ENCODE data around the gene AGBL1.
"Not testable (repeated sequence)": the region's sequence is repeated elsewhere in the genome, so short reads cannot be mapped to it uniquely, and the experiment has no call there.

Gene AGBL1

GRCh38 chr15:86964271-86964670 lies 884.6 kb downstream of the AGBL1 start:
- no peaks in the 10 kb centered on the region for H3K27me3 Mint-ChIP-seq
- H3K27ac Mint-ChIP-seq = no peak overlapping the region
- no peaks in the 10 kb centered on the region for H3K4me1 Mint-ChIP-seq (ENCODE audit: low read depth in 2 of 2)
- no peaks in the 10 kb centered on the region for H3K36me3 Mint-ChIP-seq (ENCODE audit: insufficient read depth)
- no peak overlapping the region for H3K4me3 Mint-ChIP-seq
- DNase-seq (no peak), ATAC-seq (replicated peaks) (no peak)
- H3K9me3 Mint-ChIP-seq = no peaks in the 10 kb centered on the region

DNA sequence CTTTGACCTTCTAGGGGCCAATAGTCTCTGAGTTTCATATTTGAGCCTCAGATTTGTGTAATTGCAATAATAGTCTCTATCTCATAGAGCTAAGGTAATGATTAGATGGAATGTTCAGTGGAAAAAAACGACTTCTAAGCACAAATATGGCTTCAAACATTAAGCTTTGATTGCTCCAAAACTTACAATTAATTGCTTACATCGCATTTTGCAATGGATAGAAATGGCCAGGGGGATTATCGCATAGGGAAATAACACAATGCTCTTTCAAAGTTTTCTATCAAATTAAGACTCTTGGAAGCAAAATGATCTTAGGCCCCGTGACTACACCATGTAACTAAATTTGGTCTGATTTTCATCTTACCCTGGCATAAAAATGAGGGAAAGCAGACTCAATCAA lies 888.6 kb downstream of the AGBL1 start:
- Mint-ChIP-seq H3K4me3 (no peak overlapping the region), H3K9me3 (no peaks in the 10 kb centered on the region), H3K27me3 (no peaks in the 10 kb centered on the region), H3K36me3 (ENCODE audit: insufficient read depth) (no peaks in the 10 kb centered on the region), H3K4me1 (ENCODE audit: low read depth in 2 of 2) (no peaks in the 10 kb centered on the region), H3K27ac (no peak overlapping the region)
- DNase-seq = no peak
- no peak for ATAC-seq (replicated peaks)

DNA sequence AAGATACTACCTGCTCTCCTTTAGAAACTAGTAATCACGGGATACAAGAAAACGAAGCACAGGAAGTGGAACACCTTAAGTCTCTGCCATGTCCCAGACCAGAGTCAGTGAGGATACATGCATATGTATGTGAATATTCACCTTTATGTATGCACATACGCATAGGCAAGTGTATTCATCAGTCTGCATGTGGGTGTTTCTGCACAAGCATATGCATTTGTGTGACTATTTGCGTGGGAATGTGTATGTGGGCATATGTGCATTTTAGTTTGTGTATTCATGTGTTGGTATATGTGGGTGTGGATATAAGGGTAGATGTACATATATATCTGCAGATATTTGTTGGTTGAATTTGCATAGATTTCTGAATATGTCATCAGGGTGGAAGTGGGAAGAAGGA lies 889.7 kb downstream of the AGBL1 start:
- DNase-seq (no peak), ATAC-seq (replicated peaks) (no peak)
- Mint-ChIP-seq H3K27ac (no peak overlapping the region), H3K27me3 (no peaks in the 10 kb centered on the region), H3K9me3 (no peaks in the 10 kb centered on the region), H3K4me3 (no peak overlapping the region), H3K36me3 (ENCODE audit: insufficient read depth) (no peaks in the 10 kb centered on the region), H3K4me1 (ENCODE audit: low read depth in 2 of 2) (no peaks in the 10 kb centered on the region)

DNA sequence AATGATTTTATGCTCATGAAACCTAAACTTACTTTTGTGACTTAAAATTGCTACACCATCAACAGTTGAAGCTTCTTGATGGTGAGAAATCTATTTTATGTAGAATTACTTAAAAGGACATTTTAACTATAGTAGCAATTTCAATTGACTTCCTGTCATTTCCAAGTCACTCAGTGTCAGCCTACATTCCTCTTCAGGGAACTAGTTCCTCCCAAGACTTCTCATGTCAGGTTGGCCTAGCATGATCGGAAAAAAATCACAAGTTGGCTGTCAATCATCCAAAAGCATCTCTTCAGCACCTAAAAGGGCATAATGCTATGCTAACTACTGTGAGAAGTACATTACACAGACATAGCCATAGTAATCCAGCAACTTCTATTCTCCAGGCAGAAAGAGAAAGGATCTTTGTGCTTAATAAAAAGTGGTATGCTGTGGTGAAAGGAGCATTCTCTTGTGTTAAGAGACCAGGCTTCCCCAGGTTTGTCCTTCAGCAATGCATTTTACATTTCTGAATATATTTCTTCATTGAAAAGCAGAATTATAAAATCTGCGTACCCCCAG lies 893.7 kb downstream of the AGBL1 start:
- H3K9me3 Mint-ChIP-seq = no peaks in the 10 kb centered on the region
- H3K36me3 Mint-ChIP-seq (ENCODE audit: insufficient read depth) = no peaks in the 10 kb centered on the region
- no peaks in the 10 kb centered on the region for H3K27me3 Mint-ChIP-seq
- no peaks in the 10 kb centered on the region for H3K4me1 Mint-ChIP-seq (ENCODE audit: low read depth in 2 of 2)
- DNase-seq (no peak), ATAC-seq (replicated peaks) (no peak)
- H3K4me3 Mint-ChIP-seq = no peak overlapping the region
- no peak overlapping the region for H3K27ac Mint-ChIP-seq

DNA sequence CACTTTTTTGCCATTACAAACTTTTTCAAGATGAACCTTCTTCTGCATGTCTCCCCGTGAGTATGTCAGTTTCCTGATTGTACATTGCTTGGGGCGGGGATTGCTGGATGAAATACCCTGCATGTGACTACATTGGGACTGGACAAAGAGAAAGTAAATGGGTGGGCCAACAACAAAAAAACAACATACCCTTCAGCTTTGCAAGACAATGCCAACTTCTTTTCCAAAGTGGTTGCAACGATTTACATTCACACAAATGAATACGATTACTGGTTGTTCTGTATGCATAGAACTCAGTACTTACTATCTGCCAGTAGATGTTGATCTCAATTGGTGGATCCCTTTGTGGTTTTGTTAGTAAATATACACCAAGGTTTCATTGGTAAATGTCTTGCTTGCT lies 908.4 kb downstream of the AGBL1 start:
- H3K4me1 Mint-ChIP-seq (ENCODE audit: low read depth in 2 of 2) = no peaks in the 10 kb centered on the region
- peaks cover 11 to 32% of the 10 kb centered on the region in 2 donors for H3K27me3 Mint-ChIP-seq
- H3K4me3 Mint-ChIP-seq = no peak overlapping the region
- H3K27ac Mint-ChIP-seq = no peak overlapping the region
- DNase-seq = no peak
- H3K36me3 Mint-ChIP-seq (ENCODE audit: insufficient read depth) = no peaks in the 10 kb centered on the region
- peaks cover 0 to 2% of the 10 kb centered on the region in 2 donors for H3K9me3 Mint-ChIP-seq
- ATAC-seq (replicated peaks) = no peak

DNA sequence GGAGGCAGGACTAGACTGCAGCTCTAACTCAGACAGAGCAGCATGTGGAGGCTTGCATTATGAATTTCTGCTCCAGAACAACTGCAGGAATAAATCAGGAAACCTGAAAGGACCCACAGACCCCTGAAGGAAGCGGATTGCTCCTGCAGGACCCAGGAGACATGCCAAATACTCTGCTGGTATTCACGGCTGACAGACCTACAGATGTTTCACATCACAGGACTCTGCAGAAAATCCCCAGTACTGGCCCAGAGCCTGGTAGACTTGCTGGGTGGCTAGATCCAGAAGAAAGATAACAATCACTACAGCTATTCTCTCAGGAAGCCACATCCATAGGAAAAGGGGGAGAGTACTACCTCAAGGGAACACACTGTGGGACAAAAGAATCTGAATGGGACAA lies 942.1 kb downstream of the AGBL1 start:
- Mint-ChIP-seq H3K9me3 (peaks cover 17 to 29% of the 10 kb centered on the region in 2 donors), H3K27me3 (peaks cover 14 to 25% of the 10 kb centered on the region in 2 donors), H3K4me1 (ENCODE audit: low read depth in 2 of 2) (no peaks in the 10 kb centered on the region), H3K36me3 (ENCODE audit: insufficient read depth) (peaks cover 3% of the 10 kb centered on the region), H3K27ac (no peak overlapping the region), H3K4me3 (no peak overlapping the region)
- DNase-seq (no peak), ATAC-seq (replicated peaks) (no peak)

DNA sequence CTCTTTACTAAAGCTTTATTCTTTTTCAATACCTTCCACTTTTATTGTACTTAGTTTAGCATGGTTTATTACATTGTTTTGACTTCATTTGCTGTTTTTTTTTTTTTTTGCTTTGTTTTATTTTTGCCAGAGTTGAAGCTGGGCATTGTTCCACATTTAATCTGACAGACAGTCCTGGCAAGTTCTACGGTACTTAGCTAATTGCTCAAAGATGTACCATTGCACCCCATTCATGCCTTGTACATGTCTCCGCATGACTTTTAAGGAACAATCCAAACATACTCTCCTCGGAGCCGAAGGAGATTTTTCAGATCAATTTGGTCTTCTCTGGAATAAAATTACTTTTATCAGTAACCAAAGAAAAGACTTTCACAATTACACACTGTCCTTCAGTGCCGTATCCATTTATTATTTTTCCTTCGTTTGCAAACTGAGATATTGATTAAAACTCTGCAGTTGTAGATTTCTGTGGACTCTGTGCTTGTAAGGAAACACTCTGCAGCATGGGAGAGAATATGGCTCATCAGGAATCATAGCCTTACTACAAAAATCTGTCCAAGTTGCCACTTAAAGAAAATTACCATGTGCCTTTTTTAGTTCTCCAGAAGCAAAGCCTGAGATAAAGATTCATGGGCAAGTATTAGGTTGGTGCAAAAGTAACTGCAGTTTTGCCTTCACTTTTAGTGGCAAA lies 952.0 kb downstream of the AGBL1 start:
- DNase-seq (no peak), ATAC-seq (replicated peaks) (no peak)
- no peaks in the 10 kb centered on the region for H3K4me1 Mint-ChIP-seq (ENCODE audit: low read depth in 2 of 2)
- peaks cover 2 to 9% of the 10 kb centered on the region in 2 donors for H3K9me3 Mint-ChIP-seq
- H3K36me3 Mint-ChIP-seq (ENCODE audit: insufficient read depth) = no peaks in the 10 kb centered on the region
- H3K4me3 Mint-ChIP-seq = no peak overlapping the region
- no peak overlapping the region for H3K27ac Mint-ChIP-seq
- H3K27me3 Mint-ChIP-seq = peaks cover 7 to 19% of the 10 kb centered on the region in 2 donors

DNA sequence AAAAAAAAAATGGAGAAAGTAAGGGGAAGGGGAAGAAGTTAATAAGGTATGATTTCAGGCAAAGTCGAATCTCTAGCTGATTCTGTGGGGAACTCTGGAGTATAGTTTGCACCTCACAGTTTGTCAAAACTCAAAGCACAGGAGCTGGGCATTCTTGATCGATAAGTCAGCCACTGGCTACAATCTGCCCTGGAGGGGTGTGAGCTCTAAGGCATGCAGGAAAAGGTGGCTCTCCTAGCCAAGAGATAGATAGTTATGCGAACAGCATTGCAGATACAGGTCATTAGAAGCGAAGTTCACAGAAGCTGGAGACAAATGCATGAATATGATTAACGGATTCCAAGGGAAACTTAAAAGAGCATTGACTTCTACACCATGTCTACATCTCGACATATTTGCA lies 952.6 kb downstream of the AGBL1 start:
- Mint-ChIP-seq H3K9me3 (peaks cover 2 to 3% of the 10 kb centered on the region in 2 donors), H3K36me3 (ENCODE audit: insufficient read depth) (no peaks in the 10 kb centered on the region), H3K27ac (no peak overlapping the region), H3K27me3 (peaks cover 7 to 19% of the 10 kb centered on the region in 2 donors), H3K4me3 (no peak overlapping the region), H3K4me1 (ENCODE audit: low read depth in 2 of 2) (no peaks in the 10 kb centered on the region)
- no peak for DNase-seq
- ATAC-seq (replicated peaks) = no peak

- DNase-seq (no peak), ATAC-seq (replicated peaks) (no peak)
- Mint-ChIP-seq H3K4me1 (ENCODE audit: low read depth in 2 of 2) (no peaks in the 10 kb centered on the region), H3K4me3 (no peak overlapping the region), H3K27me3 (peaks cover 7 to 19% of the 10 kb centered on the region in 2 donors), H3K36me3 (ENCODE audit: insufficient read depth) (no peaks in the 10 kb centered on the region), H3K27ac (no peak overlapping the region), H3K9me3 (peaks cover 0 to 2% of the 10 kb centered on the region in 2 donors)
Observed at GRCh38 chr15:87033056-87033455, 953.4 kb downstream of the AGBL1 start.

DNA sequence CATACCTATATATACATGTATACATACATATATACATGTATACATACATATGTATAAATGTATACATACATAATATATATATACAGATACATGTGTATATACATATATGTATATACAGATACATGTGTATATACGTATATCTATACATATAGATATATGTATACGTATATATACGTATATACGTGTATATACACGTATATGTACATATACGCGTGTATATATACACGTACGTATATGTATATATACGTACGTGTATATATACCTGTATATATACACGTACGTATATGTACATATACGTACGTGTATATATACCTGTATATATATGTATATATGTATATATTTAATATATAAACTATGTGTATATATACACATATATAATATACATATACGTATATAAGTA lies 955.2 kb downstream of the AGBL1 start:
- Mint-ChIP-seq H3K4me3 (no peak overlapping the region), H3K4me1 (ENCODE audit: low read depth in 2 of 2) (no peaks in the 10 kb centered on the region), H3K36me3 (ENCODE audit: insufficient read depth) (no peaks in the 10 kb centered on the region), H3K9me3 (peaks cover 0 to 2% of the 10 kb centered on the region in 2 donors), H3K27ac (no peak overlapping the region), H3K27me3 (peaks cover 7 to 19% of the 10 kb centered on the region in 2 donors)
- no peak for ATAC-seq (replicated peaks)
- no peak for DNase-seq

GRCh38 chr15:87038404-87038803 lies 958.7 kb downstream of the AGBL1 start:
- Mint-ChIP-seq H3K9me3 (peaks cover 0 to 2% of the 10 kb centered on the region in 2 donors), H3K4me3 (no peak overlapping the region), H3K27ac (no peak overlapping the region), H3K36me3 (ENCODE audit: insufficient read depth) (no peaks in the 10 kb centered on the region), H3K4me1 (ENCODE audit: low read depth in 2 of 2) (no peaks in the 10 kb centered on the region), H3K27me3 (peaks cover 7 to 10% of the 10 kb centered on the region in 2 donors)
- no peak for ATAC-seq (replicated peaks)
- DNase-seq = no peak

GRCh38 chr15:87042619-87043018 lies 962.9 kb downstream of the AGBL1 start:
- H3K4me1 Mint-ChIP-seq (ENCODE audit: low read depth in 2 of 2); DNase-seq; H3K27me3 Mint-ChIP-seq; ATAC-seq (replicated peaks); H3K9me3 Mint-ChIP-seq; H3K36me3 Mint-ChIP-seq (ENCODE audit: insufficient read depth); H3K4me3 Mint-ChIP-seq; H3K27ac Mint-ChIP-seq: not testable (repeated sequence)

DNA sequence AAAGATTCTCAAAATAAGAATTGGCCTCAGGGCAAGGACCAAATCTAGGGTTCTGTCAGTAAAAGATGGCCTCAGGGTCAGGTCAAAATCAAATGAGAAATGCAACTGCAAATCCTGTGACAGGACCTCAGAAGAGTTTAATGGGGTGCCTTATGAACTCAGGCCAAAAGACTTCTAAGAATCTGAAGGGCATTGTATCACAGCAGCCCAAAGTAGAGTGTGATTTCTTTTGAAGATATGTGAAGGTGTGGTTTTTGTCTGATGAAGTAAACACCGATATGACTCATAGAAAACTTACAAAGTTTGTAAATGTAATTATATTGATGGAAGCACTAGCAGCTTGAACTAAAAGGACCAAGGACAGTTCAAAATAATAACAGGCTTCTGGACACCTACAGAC lies 966.1 kb downstream of the AGBL1 start:
- Mint-ChIP-seq H3K27me3 (peaks cover 0 to 9% of the 10 kb centered on the region in 2 donors), H3K4me3 (no peak overlapping the region), H3K4me1 (ENCODE audit: low read depth in 2 of 2) (no peaks in the 10 kb centered on the region), H3K27ac (no peak overlapping the region), H3K36me3 (ENCODE audit: insufficient read depth) (no peaks in the 10 kb centered on the region), H3K9me3 (no peaks in the 10 kb centered on the region)
- no peak for DNase-seq
- no peak for ATAC-seq (replicated peaks)

DNA sequence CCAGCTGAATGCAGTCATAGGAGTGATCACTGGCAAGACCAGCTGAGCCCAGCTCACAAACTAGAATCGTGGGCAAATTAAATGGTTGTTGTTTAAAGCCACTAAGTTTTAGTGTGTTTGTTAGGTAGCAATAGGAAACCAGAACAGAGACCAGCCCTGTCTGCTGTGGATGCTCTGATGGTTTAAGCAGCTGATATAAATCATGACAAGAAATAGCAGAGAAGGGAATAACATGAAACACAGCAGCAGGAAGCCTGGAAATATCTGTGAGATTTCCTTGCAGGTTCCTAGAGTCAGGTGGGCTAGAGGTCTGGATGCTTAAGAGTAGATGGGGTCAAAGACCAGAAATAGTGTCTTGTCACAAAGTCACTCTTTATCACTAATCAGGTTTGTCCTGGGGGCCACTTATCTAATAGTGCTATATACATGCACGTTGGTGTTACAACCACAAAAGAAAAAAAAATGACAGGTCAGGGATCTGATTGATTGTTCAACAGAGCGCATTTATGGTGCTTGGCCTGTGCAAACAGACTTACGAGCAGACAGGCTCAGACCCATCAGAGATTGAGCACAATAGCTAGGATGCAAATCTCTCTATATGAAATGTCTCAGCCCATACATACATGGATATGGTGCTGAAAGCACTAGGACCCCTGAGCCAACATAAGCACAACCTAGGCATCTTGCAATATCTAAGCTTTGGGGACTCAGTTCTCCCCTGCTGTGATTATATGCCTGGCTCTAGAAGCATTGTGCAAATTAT lies 967.7 kb downstream of the AGBL1 start:
- H3K4me1 Mint-ChIP-seq (ENCODE audit: low read depth in 2 of 2) = no peaks in the 10 kb centered on the region
- no peak overlapping the region for H3K27ac Mint-ChIP-seq
- ATAC-seq (replicated peaks) (no peak), DNase-seq (no peak)
- H3K36me3 Mint-ChIP-seq (ENCODE audit: insufficient read depth) = no peaks in the 10 kb centered on the region
- no peaks in the 10 kb centered on the region for H3K9me3 Mint-ChIP-seq
- H3K27me3 Mint-ChIP-seq = peaks cover 0 to 14% of the 10 kb centered on the region in 2 donors
- H3K4me3 Mint-ChIP-seq = no peak overlapping the region

Data from effector memory CD8-positive, alpha-beta T cell (primary cell).